ENCODE measurements around the gene ABRACL.
"Not testable (repeated sequence)": the region's sequence is repeated elsewhere in the genome, so short reads cannot be mapped to it uniquely, and the experiment has no call there.

DNA sequence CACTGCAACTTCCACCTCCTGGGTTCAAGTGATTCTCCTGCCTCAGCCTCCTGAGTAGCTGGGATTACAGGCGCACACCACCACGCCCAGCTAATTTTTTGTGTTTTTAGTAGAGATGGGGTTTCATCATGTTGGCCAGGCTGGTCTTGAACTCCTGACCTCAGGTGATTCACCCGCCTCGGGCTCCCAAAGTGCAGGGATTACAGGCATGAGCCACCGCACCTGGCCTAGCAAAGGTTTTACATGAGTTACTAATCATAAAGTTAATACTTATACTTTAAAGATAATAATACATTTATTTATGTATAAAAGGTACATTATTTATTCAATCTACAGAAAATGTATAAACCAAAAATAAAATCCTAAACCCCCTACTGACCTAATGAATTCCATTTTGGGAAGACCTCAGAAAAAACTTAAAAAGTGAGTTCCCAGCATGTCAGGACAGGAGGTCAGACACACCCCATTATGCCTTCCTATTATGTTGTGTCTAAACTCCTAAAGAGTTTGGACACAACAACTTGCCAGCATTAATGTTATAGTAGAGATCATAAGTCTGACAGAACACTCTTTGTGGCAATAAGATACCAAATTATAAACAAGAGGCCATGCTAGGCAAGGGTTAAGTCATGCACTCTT is 21.7 kb downstream of the ABRACL start:
- not testable (repeated sequence) for TF ChIP-seq POLR2A (IDR thresholded peaks at IDR 0.05)
- TF ChIP-seq, protein P1, sequence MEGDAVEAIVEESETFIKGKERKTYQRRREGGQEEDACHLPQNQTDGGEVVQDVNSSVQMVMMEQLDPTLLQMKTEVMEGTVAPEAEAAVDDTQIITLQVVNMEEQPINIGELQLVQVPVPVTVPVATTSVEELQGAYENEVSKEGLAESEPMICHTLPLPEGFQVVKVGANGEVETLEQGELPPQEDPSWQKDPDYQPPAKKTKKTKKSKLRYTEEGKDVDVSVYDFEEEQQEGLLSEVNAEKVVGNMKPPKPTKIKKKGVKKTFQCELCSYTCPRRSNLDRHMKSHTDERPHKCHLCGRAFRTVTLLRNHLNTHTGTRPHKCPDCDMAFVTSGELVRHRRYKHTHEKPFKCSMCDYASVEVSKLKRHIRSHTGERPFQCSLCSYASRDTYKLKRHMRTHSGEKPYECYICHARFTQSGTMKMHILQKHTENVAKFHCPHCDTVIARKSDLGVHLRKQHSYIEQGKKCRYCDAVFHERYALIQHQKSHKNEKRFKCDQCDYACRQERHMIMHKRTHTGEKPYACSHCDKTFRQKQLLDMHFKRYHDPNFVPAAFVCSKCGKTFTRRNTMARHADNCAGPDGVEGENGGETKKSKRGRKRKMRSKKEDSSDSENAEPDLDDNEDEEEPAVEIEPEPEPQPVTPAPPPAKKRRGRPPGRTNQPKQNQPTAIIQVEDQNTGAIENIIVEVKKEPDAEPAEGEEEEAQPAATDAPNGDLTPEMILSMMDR (IDR thresholded peaks at IDR 0.05): not testable (repeated sequence)
